Endodermal cell (in vitro differentiated cells): ENCODE data around the gene CERS3. TPM values are rescaled to one million over a fixed set of nuclear protein-coding genes. Genes with fewer than 3 reads are reported as not detected.

Experiments used
- DNase-seq: peaks from one replicate; pipeline ENCODE4 v3.0.0-alpha.2; 2017
- H3K27ac ChIP-seq: 2 replicates; pipeline ENCODE4 v1.5.1; 2013; ENCODE audit warnings: mild to moderate bottlenecking, low read depth, low read length, moderate library complexity
- H3K27me3 ChIP-seq: 2 replicates; pipeline ENCODE4 v1.6.1; 2013; ENCODE audit warnings: mild to moderate bottlenecking, low read length, moderate library complexity; ENCODE audit not compliant: insufficient read depth, control insufficient read depth, poor library complexity, severe bottlenecking
- H3K36me3 ChIP-seq: 2 replicates; pipeline ENCODE4 v1.7.0; 2013; ENCODE audit warnings: mild to moderate bottlenecking, low read length, moderate library complexity; ENCODE audit not compliant: control insufficient read depth, insufficient read depth
- H3K4me1 ChIP-seq: one replicate; pipeline ENCODE4 v1.7.0; 2013; ENCODE audit warnings: low read length; ENCODE audit not compliant: control insufficient read depth, insufficient read depth
- H3K4me3 ChIP-seq: 2 replicates; pipeline ENCODE4 v1.5.1; 2013; ENCODE audit warnings: mild to moderate bottlenecking, low read length, moderate library complexity
- H3K9ac ChIP-seq: 2 replicates; pipeline ENCODE4 v1.6.1; 2013; ENCODE audit warnings: mild to moderate bottlenecking, low read length, moderate library complexity; ENCODE audit not compliant: poor library complexity, severe bottlenecking; ENCODE audit errors: extremely low read depth
- H3K9me3 ChIP-seq: 2 replicates; pipeline ENCODE4 v1.6.1; 2013; ENCODE audit warnings: mild to moderate bottlenecking, low read length, moderate library complexity; ENCODE audit not compliant: control insufficient read depth
- H3K27ac Mint-ChIP-seq: 2 replicates; pipeline ENCODE4 v1.8.0; 2020; ENCODE audit warnings: mixed read lengths
- H3K27me3 Mint-ChIP-seq: 2 replicates; pipeline ENCODE4 v1.8.0; 2021; ENCODE audit warnings: mild to moderate bottlenecking, mixed read lengths; ENCODE audit not compliant: insufficient read depth
- H3K36me3 Mint-ChIP-seq: 2 replicates; pipeline ENCODE4 v1.8.0; 2020; ENCODE audit warnings: low read depth, mixed read lengths
- H3K4me1 Mint-ChIP-seq: 2 replicates; pipeline ENCODE4 v1.8.0; 2020; ENCODE audit warnings: mixed read lengths
- H3K4me3 Mint-ChIP-seq: 2 replicates; pipeline ENCODE4 v1.8.0; 2020; ENCODE audit warnings: mild to moderate bottlenecking, moderate library complexity, mixed read lengths
- H3K9me3 Mint-ChIP-seq: 2 replicates; pipeline ENCODE4 v1.8.0; 2020; ENCODE audit warnings: mild to moderate bottlenecking, mixed read lengths
- WGBS, 2 experiments: methylation state at CpG; one replicate each; pipeline versions ENCODE4 v1.1.5 to v1.1.7; 2013; ENCODE audit warnings: missing lambda C conversion rate in 2 of 2, mixed read lengths in 1 of 2; ENCODE audit not compliant: insufficient coverage in 1 of 2, insufficient read length in 1 of 2; 5-methylcytosine and 5-hydroxymethylcytosine counted together
- total RNA-seq, 2 donors: library from RNA; stranded (reverse); fragmentation: NEBNext Ultra II Directional in 1 of 2; extraction: Animal tissue kit (Norgen Biotek cat#: 25700) in 1 of 2; gene quantifications; 2 replicates in 1 of 2; 3 replicates in 1 of 2; pipeline ENCODE4 v1.2.1, GENCODE V29; 2021
- TF ChIP-seq, protein P1 (sequence below): fragments of 200-600 bp; sonication (generic); conservative IDR thresholded peaks from 2 replicates; pipeline ENCODE4 v1.5.0; 2021; ENCODE audit warnings: antibody characterized with exemption, mild to moderate bottlenecking

Gene CERS3
- total RNA-seq, 2 donors from 2014 or later = 0.48 TPM; not detected in 1

DNA sequence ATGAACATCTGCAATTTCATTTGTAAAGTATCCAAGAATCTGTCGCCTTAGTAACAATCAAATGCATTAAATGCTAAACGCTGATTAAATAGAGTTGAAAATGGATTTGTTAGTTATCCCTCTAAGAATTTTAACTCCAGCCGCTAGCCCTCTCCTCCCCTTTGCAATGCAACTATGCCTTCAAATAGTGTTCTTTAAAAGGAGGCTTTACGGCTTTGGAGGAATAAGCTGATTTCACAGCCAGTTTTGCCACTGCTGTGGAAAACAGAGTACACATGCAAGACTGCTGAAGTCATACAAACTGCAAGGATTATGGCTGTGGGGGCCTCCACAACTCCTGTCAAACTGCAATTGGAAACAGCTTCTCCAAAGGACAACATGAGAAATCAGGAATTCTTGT, 89.2 kb downstream of the CERS3 start:
- no peak overlapping the region for H3K4me3 ChIP-seq
- WGBS, 2 experiments = 93 to 100% methylated on average over 1 to 4 of the region's 4 CpGs
- Mint-ChIP-seq H3K4me1 (no peaks in the 10 kb centered on the region), H3K9me3 (peaks cover 51% of the 10 kb centered on the region), H3K4me3 (no peak overlapping the region), H3K27me3 (no peaks in the 10 kb centered on the region), H3K27ac (no peak overlapping the region), H3K36me3 (peaks cover 2% of the 10 kb centered on the region)
- no peaks in the 10 kb centered on the region for H3K36me3 ChIP-seq
- H3K9ac ChIP-seq = no peak overlapping the region
- no peak overlapping the region for H3K27ac ChIP-seq
- TF ChIP-seq, protein P1, sequence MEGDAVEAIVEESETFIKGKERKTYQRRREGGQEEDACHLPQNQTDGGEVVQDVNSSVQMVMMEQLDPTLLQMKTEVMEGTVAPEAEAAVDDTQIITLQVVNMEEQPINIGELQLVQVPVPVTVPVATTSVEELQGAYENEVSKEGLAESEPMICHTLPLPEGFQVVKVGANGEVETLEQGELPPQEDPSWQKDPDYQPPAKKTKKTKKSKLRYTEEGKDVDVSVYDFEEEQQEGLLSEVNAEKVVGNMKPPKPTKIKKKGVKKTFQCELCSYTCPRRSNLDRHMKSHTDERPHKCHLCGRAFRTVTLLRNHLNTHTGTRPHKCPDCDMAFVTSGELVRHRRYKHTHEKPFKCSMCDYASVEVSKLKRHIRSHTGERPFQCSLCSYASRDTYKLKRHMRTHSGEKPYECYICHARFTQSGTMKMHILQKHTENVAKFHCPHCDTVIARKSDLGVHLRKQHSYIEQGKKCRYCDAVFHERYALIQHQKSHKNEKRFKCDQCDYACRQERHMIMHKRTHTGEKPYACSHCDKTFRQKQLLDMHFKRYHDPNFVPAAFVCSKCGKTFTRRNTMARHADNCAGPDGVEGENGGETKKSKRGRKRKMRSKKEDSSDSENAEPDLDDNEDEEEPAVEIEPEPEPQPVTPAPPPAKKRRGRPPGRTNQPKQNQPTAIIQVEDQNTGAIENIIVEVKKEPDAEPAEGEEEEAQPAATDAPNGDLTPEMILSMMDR = no peak
- H3K27me3 ChIP-seq = no peaks in the 10 kb centered on the region
- DNase-seq = no peak
- no peaks in the 10 kb centered on the region for H3K4me1 ChIP-seq
- H3K9me3 ChIP-seq = no peaks in the 10 kb centered on the region

DNA sequence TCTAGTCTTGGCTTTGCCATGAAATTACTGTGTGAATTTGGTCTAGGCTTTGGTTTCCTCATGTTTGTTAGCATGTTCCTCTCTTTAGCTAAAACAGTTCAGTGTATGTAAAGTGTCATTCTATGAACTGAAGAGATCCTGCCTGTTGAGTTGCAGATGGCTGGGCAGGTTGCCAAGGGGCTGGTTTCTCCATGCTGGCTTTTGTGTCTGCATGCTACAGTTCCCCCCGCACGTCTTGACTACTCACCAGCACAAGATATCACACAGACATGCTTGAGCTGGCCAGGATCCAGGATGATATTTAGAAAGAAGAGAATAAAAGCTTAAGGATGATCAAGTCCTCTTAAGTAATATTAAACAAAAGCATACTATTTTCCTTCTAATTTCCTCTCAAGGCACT, 90.2 kb downstream of the CERS3 start:
- Histone ChIP-seq H3K27ac (no peak overlapping the region), H3K4me1 (no peaks in the 10 kb centered on the region), H3K9ac (no peak overlapping the region), H3K27me3 (no peaks in the 10 kb centered on the region), H3K9me3 (no peaks in the 10 kb centered on the region), H3K36me3 (no peaks in the 10 kb centered on the region), H3K4me3 (no peak overlapping the region)
- WGBS, 2 experiments = no CpG with 5 or more reads among the region's 2 CpGs
- Mint-ChIP-seq H3K4me1 (no peaks in the 10 kb centered on the region), H3K27ac (no peak overlapping the region), H3K9me3 (peaks cover 44% of the 10 kb centered on the region), H3K36me3 (no peaks in the 10 kb centered on the region), H3K27me3 (no peaks in the 10 kb centered on the region), H3K4me3 (no peak overlapping the region)
- DNase-seq = no peak
- TF ChIP-seq, protein P1 = no peak

DNA sequence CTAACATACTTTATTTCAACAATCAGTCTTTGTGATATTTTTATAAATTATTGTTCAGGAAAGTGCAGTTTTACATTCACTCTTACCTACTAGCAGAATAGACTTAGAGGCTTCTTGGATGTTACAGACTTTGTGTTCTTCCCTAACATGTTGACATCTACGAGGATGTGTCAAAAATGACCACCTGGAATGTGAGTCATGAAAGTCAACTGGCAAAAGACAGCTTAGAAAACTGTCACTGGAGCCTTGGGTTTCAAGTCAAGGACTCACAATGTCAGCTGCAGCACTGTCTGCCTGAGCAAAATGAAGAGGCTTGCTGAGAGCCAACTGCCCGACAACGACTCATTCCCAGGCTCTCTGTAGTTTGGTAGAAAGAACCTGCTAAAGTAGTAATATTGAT, 91.5 kb downstream of the CERS3 start:
- Histone ChIP-seq H3K9me3 (no peaks in the 10 kb centered on the region), H3K27me3 (no peaks in the 10 kb centered on the region), H3K4me1 (no peaks in the 10 kb centered on the region), H3K4me3 (no peak overlapping the region), H3K36me3 (no peaks in the 10 kb centered on the region), H3K27ac (no peak overlapping the region), H3K9ac (no peak overlapping the region)
- TF ChIP-seq, protein P1 = no peak
- H3K27ac Mint-ChIP-seq = no peak overlapping the region
- 92 to 100% methylated on average over 1 to 3 of the region's 3 CpGs for WGBS, 2 experiments
- H3K36me3 Mint-ChIP-seq = no peaks in the 10 kb centered on the region
- no peak for DNase-seq
- peaks cover 42% of the 10 kb centered on the region for H3K9me3 Mint-ChIP-seq
- no peaks in the 10 kb centered on the region for H3K4me1 Mint-ChIP-seq
- no peaks in the 10 kb centered on the region for H3K27me3 Mint-ChIP-seq
- H3K4me3 Mint-ChIP-seq = no peak overlapping the region
